Breast epithelium (tissue), 3 donors: ENCODE measurements around the gene DRGX.

Source experiments
- POLR2AphosphoS5 ChIP-seq, 3 donors: sonication (generic); formaldehyde crosslinking; IDR thresholded peaks; one replicate each; pipeline ENCODE4 v1.6.1; 2017; ENCODE audit warnings: antibody characterized with exemption in 3 of 3
- TF ChIP-seq, protein P1 (sequence below), 3 donors: fragments of 450-650 bp; IDR thresholded peaks; one replicate each; pipeline ENCODE4 v1.5.1; 2016 to 2017; ENCODE audit warnings: antibody characterized with exemption in 3 of 3, mild to moderate bottlenecking in 3 of 3, moderate library complexity in 3 of 3

GRCh38 chr10:49348593-49348992 is 47.3 kb downstream of the DRGX start:
- TF ChIP-seq, protein P1, sequence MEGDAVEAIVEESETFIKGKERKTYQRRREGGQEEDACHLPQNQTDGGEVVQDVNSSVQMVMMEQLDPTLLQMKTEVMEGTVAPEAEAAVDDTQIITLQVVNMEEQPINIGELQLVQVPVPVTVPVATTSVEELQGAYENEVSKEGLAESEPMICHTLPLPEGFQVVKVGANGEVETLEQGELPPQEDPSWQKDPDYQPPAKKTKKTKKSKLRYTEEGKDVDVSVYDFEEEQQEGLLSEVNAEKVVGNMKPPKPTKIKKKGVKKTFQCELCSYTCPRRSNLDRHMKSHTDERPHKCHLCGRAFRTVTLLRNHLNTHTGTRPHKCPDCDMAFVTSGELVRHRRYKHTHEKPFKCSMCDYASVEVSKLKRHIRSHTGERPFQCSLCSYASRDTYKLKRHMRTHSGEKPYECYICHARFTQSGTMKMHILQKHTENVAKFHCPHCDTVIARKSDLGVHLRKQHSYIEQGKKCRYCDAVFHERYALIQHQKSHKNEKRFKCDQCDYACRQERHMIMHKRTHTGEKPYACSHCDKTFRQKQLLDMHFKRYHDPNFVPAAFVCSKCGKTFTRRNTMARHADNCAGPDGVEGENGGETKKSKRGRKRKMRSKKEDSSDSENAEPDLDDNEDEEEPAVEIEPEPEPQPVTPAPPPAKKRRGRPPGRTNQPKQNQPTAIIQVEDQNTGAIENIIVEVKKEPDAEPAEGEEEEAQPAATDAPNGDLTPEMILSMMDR (IDR thresholded peaks at IDR 0.05), result no peak
- no peak for TF ChIP-seq POLR2AphosphoS5 (IDR thresholded peaks at IDR 0.05)
